Measurements from ENCODE around the gene PHYKPL. TPM values are rescaled to one million over a fixed set of nuclear protein-coding genes. Genes with fewer than 3 reads are reported as not detected.
"Not testable (repeated sequence)": the region's sequence is repeated elsewhere in the genome, so short reads cannot be mapped to it uniquely, and the experiment has no call there.

The PHYKPL gene
- total RNA-seq, 2 donors from 2014 or later, result 54.0 to 68.6 TPM

GRCh38 chr5:178244576-178244975, 12.0 kb upstream of the PHYKPL start:
- no peak for DNase-seq (ENCODE audit: low spot score)
- intact Hi-C loops (cut with DNase I), result no loop called here

DNA sequence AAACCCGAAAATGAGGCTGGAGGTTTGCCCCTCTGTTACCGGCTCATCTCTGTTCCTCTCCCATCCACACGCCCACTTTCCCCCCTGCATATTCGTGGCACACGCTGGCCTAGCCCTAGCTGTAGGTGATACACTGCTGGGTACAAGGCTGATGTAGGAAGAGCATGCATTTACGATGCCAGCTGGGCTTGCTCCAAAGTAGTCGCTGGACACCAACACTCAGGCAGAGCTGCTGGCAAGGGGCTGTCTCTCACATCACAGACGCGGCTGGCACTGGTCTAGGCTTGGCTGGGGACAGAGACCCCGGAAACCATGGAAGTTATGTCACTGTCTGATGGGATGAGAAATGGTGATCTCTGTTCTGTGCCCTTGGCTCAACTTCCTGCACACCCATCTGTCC, 9.8 kb upstream of the PHYKPL start:
- intact Hi-C loops (cut with DNase I), result no loop called here
- no peak for DNase-seq (ENCODE audit: low spot score)

DNA sequence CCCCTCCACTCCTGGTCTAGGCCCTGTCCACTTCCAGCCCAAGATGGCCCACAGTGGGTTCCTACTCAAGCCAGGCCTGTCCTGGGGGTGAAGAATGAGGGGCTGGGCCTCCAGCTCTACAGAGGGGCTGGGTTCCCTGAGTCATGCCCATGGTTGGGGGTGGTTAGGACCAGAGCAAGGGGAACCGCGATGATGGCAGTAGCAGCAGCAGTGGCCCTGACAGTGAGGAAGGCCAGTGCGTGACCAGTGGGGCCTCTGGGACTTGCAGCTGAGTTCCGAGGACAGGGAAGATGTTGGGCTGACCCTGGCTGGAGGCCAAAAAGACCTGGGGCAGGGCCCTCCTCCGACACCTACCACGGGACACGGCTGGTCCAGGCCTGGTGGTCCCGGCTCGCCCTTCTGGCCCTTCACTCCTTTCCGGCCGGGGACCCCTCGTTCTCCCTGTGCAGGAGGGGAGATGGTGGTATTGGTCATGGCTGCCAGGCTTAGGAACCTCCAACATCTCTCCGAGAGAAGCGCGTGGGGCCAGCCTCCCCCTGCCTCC, 9.2 kb upstream of the PHYKPL start:
- intact Hi-C loops (cut with DNase I), result no loop called here

GRCh38 chr5:178241231-178241663, 8.6 kb upstream of the PHYKPL start:
- intact Hi-C loops (cut with DNase I), result no loop called here
- no peak for DNase-seq (ENCODE audit: low spot score)

More for the DNA sequence above, 9.2 kb upstream of the PHYKPL start:
- DNase-seq (ENCODE audit: low spot score), result no peak

- no peak for DNase-seq (ENCODE audit: low spot score)
- intact Hi-C loops (cut with DNase I), result no loop called here
Observed at GRCh38 chr5:178240766-178241165, 8.2 kb upstream of the PHYKPL start.

DNA sequence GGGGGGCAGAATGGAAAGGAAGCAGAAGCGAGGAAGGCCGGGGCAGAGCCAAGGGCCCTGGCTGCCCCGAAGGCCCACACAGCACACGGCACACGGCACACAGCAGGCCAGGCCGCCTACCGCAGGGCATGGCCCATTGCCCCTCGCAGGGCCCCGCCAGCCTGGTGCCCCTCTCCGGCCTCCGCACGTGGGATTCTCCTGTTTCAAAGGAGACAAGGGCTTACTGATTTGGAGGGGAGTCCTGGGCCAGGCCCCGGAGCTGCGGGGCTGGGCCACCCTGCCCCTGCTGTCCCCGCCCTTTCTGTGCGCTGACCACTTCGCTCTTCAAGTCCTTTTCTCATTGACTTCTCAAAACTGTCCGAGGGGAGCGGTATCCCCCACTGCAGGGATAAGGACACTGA, 7.7 kb upstream of the PHYKPL start:
- intact Hi-C loops (cut with DNase I), result no loop called here
- no peak for DNase-seq (ENCODE audit: low spot score)

GRCh38 chr5:178239626-178240301, 7.2 kb upstream of the PHYKPL start:
- DNase-seq (ENCODE audit: low spot score); intact Hi-C loops (cut with DNase I): not testable (repeated sequence)

DNA sequence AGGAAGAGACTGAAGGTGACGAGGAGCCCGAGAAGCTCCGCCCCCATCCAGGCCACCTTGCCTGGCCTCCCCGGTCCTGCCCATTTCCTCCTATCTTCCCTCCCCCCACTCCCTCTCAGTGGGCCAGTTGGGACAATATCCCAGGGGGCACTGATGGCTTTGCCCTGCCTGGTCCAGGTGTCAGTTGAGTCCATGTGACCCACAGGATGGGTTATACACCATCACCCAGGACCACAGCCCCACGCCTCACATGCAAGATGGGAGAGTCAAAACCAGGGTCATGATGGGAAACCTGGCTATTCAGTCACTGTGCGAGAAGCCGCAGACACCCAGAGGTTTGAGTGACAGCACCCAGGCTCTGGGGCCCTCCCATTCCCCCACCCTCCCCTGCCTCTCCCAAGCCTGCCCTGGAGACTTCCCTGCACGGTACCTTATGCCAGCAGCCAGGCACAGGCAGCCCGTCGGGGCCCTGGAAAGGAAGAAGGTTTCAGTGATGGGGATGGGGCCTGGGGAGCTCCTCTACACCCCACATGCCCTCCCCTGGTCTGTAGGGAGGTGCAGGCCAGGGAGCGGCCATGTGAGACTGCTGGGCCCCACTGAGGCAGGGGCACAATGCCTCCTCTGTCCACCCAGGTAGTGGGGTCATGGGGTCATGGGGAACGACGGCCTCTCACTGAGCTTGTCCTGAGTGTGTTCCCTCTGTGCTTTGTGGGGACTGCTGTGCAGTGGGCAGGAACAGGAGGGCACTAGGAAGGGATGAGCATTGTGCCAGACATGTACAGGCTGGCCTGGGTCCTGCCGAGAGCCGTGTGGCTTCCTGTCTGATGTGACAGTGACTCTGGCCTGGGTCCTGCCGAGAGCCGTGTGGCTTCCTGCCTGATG, 6.3 kb upstream of the PHYKPL start:
- intact Hi-C loops (cut with DNase I), result no loop called here
- DNase-seq (ENCODE audit: low spot score), result no peak

- no peak for DNase-seq (ENCODE audit: low spot score)
- intact Hi-C loops (cut with DNase I), result no loop called here
Observed at GRCh38 chr5:178238313-178238635, 5.7 kb upstream of the PHYKPL start.

DNA sequence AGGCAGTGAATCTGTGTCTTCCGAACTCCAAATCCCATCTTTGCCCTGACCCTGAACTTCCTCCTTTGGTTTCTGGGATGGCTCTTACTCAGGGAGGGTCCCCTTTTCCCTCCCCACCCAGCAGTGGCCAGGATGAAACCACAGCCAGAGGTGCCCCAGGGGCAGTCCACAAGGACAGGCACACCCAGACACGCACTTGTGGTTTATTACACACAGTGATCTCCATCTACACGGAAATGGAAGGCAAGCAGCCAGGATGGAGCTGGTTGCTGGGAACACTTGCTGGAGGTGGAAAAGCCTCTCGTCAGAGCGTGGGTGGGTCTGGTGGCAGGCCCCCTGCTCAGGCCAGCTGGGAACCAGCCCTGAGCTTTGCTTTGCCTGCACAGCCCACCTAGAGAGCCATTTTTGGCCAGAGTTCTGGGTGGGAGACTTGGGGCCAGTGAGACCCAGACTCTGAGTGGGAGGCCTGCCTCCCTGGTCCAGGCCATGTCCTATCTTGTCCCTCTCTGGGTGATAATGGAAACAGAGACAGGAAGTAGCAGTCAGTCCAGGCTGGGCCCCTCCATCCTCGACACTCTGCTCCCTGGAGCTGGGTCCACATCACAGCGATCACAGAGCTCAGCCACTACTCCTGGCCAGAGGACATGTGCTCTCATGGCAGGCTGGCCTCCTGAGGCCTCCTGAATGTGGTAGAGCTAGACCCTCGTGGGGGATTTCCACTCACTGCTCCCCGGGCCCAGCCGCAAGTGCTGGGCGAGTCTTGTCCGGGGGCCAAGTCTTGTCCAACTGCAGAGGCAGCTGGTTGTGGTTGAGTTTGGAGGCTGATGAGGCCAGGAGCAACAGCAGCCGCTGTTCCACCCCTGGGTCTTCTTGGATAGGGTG, 5.1 kb upstream of the PHYKPL start:
- no peak for DNase-seq (ENCODE audit: low spot score)
- intact Hi-C loops (cut with DNase I), result no loop called here

DNA sequence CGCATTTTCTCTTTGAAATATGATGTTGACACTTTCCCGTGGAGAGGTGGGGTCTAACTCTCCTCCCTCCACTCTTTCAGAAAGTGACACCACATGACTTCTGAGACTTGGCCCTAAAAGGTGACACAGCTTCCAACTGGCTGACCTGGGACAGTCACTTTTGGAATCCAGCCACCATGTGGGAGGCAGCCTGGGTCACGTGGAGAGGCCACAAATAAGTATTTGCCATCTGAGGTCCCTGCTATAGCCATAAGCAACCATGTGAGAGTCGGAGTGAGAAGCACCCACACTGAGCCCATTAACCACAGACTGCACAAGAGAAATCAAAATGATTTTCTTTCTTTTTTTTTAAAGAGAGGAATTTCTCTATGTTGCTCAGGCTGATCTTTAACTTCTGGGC, 4.1 kb upstream of the PHYKPL start:
- DNase-seq (ENCODE audit: low spot score), result no peak
- intact Hi-C loops (cut with DNase I), result no loop called here

GRCh38 chr5:178236126-178236525, 3.5 kb upstream of the PHYKPL start:
- intact Hi-C loops (cut with DNase I), result no loop called here
- no peak for DNase-seq (ENCODE audit: low spot score)

- no peak for DNase-seq (ENCODE audit: low spot score)
- intact Hi-C loops (cut with DNase I), result no loop called here
Observed at GRCh38 chr5:178235588-178235974, 3.0 kb upstream of the PHYKPL start.

- intact Hi-C loops (cut with DNase I), result no loop called here
- DNase-seq (ENCODE audit: low spot score), result peak; percentile 91
Observed at GRCh38 chr5:178234750-178235587, 2.4 kb upstream of the PHYKPL start.

GRCh38 chr5:178234121-178234749, 1.6 kb upstream of the PHYKPL start:
- DNase-seq (ENCODE audit: low spot score), result no peak
- intact Hi-C loops (cut with DNase I), result no loop called here

DNA sequence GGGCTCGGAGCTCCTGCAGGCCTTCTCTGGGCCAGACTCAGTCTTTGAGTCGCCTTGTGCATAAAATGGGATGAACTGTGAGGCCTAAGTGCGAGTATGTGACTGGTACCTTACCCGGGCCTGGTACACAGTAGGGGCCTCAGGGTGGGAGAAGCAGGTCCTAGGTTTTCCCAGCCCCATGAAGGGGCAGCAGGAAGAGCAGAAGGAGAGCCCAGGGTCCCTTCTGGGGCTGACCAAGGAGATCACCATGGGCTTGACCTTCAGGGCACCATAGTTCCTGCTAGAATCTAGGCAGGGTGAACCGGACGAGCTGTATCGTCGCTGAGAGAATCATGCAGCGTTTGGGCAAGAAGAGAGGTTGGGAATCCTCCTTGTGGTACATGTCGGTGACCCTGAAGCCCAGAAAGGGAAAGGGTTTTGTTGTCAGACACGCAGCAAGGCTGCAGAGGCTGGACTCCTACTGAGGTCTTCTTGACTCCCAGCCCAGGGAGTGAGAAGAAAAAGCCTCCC, 373 bp upstream of the PHYKPL start:
- DNase-seq (ENCODE audit: low spot score), result no peak
- intact Hi-C loops (cut with DNase I), result no loop called here

DNA sequence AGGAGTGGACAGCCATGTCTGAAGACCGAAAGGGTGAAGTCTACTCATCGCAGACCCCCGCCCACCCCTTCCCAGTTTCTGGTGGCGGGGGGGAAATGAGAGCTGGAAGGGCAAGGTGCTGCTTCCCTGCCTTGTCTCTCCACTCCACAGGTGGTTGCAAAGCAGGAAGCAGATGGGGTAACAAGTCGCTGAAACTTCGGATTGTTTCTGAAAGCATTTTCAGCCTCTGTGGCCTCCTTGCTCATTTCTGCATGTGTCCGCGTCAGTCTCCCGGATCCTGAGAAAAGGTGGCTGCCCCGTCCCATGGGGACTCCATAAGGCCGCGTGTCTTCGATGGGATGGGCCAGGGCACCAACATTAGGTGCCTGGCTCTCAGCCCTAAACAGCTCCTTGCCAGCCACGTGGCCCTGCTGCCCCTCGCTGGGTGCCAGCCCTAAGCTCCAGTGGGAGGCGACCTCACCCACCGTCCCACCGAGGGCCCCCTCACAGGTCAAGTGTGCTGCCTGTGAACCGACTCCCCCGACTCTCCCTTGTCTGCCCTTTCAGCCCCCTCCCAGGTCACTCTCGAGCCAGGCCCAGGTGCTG, 971 bp downstream of the PHYKPL start:
- DNase-seq (ENCODE audit: low spot score), result no peak
- intact Hi-C loops (cut with DNase I), result no loop called here

Data from posterior vena cava (tissue), 2 donors.